Gastroesophageal sphincter (tissue), 4 donors: ENCODE results near the gene VWA7. TPM values are rescaled to one million over a fixed set of nuclear protein-coding genes. Genes with fewer than 3 reads are reported as not detected.

Experiments used
- ATAC-seq: fragments of 150-250 bp; one replicate; pipeline ENCODE4 v1.9.1; 2016; ENCODE audit warnings: mild to moderate bottlenecking, moderate library complexity
- H3K27ac ChIP-seq, 4 donors: fragments of 200-600 bp; sonication (generic) in 3 of 4; 1 replicate in 3 of 4; 2 replicates in 1 of 4; pipeline ENCODE4 v1.5.1; 2016 to 2019
- H3K27me3 ChIP-seq: fragments of 200-600 bp; sonication (generic); one replicate; pipeline ENCODE4 v1.5.1; 2019
- H3K36me3 ChIP-seq, 2 donors: fragments of 200-600 bp; sonication (generic); one replicate each; pipeline ENCODE4 v1.5.1; 2019; ENCODE audit warnings: control low read depth in 1 of 2
- H3K4me1 ChIP-seq, 3 donors: fragments of 200-600 bp; sonication (generic); 1 replicate in 2 of 3; 2 replicates in 1 of 3; pipeline ENCODE4 v1.5.1; 2016 to 2019; ENCODE audit warnings: control low read depth in 2 of 3
- H3K4me3 ChIP-seq, 2 donors: fragments of 200-600 bp; sonication (generic); one replicate each; pipeline ENCODE4 v1.5.1; 2019; ENCODE audit warnings: mild to moderate bottlenecking in 1 of 2, moderate library complexity in 1 of 2
- H3K9me3 ChIP-seq, 3 donors: fragments of 200-600 bp; sonication (generic); one replicate each; pipeline ENCODE4 v1.5.1; 2017 to 2019; ENCODE audit warnings: control low read depth in 2 of 3
- EP300 ChIP-seq: sonication (generic); formaldehyde crosslinking; IDR thresholded peaks from one replicate; pipeline ENCODE4 v1.6.1; 2017; ENCODE audit warnings: antibody characterized with exemption, mild to moderate bottlenecking
- POLR2A ChIP-seq, 2 donors: fragments of 450-650 bp; IDR thresholded peaks; one replicate each; pipeline ENCODE4 v1.6.1; 2017; ENCODE audit warnings: antibody characterized with exemption in 2 of 2, mild to moderate bottlenecking in 2 of 2, moderate library complexity in 1 of 2
- POLR2AphosphoS5 ChIP-seq: sonication (generic); formaldehyde crosslinking; IDR thresholded peaks from one replicate; pipeline ENCODE4 v1.6.1; 2017; ENCODE audit warnings: antibody characterized with exemption
- WGBS, 2 donors: methylation state at CpG; one replicate each; pipeline ENCODE4 v1.1.5; 2018; ENCODE audit warnings: low coverage in 1 of 2; 5-methylcytosine and 5-hydroxymethylcytosine counted together
- total RNA-seq, 4 donors: library from RNA; depleted of rRNA; stranded (reverse); fragments of >200 nt; gene quantifications; one replicate each; pipeline ENCODE4 v1.1.0, GENCODE V29; 2016
- TF ChIP-seq, protein P1 (sequence below), 4 experiments: fragments of 200-600 bp in 2 of 4; fragments of 450-650 bp in 2 of 4; sonication (generic) in 1 of 4; IDR thresholded peaks; one replicate each; pipeline ENCODE4 v1.5.1; 2017 to 2019; ENCODE audit warnings: antibody characterized with exemption in 4 of 4, mild to moderate bottlenecking in 2 of 4, moderate library complexity in 2 of 4

VWA7 gene
- total RNA-seq, 4 donors from 2014 or later: 0.12 to 0.54 (median 0.31) TPM

DNA sequence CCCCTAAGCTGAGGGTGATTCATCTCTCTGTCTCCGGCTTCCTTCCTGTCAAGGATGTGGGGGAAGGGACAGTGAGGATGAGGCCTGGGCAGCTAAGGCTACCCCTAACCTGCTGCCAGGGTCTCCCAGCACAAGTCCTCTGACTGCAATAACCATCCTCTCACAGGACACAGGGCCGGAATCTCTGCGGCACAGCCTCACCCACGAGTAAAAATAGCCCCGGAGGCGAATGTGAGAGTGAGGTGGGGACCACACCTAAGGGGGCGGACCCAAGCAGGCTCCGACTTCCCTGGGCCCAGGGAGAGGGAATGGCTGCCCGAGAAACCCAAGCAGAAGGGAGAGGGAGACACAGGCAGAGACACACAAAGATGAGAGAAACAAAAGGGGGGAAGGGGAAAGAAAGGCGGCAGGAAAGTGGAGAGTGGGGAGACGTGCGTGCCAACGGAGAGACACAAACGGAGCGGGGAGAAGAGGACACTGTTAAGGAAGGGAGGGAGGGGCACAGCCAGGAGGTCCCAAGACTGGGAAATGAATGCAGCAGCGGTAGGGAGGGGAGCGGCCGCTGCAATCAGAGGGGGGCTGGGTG, 42.2 kb downstream of the VWA7 start:
- H3K4me3 ChIP-seq: peak overlapping the region; percentile 61 to 71
- no peaks in the 10 kb centered on the region for H3K27me3 ChIP-seq
- peak overlapping the region; percentile 79 to 93 (median 91) for H3K27ac ChIP-seq
- no peaks in the 10 kb centered on the region for H3K9me3 ChIP-seq
- H3K4me1 ChIP-seq: peaks cover 3 to 81% (median 26%) of the 10 kb centered on the region in 3 donors
- H3K36me3 ChIP-seq: peaks cover 0 to 38% of the 10 kb centered on the region in 2 donors
- no peak for TF ChIP-seq POLR2AphosphoS5
- TF ChIP-seq POLR2A (IDR thresholded peaks at IDR 0.05): peak in 1 of 2 donors; percentile 16
- no peak for TF ChIP-seq EP300
- ATAC-seq: no peak
- 0% methylated on average over 1 to 14 of the region's 18 CpGs for WGBS, 2 donors

DNA sequence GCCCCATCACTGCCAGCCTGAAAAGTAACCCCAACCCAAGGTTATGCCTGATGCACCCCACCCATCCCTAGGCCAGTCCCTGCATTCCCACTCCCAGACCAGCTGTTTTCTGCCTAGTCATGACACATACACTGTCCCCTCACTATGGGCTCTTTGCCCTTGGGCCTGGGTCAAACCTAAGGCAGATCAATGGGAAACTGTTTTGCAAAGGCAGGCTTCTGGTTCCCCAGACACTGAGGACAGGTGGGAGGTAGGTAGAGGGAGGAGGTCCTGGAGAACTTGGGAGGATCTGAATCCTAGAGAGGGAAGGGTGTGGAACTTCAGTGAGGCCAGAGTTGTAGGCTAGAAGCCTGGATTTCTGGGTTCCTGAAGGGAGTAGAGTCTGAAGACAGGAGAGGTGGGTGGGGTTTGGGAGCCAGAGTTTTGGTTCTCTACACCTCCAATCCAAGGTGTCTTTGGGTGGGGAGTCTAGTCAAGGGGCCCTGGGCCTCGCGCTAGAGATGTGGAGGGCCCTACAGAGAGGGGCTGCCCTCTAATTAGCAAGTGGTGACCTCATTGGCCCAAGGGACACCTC, 42.8 kb downstream of the VWA7 start:
- H3K4me1 ChIP-seq: peaks cover 1 to 78% (median 25%) of the 10 kb centered on the region in 3 donors
- H3K27ac ChIP-seq: peak overlapping the region; percentile 79 to 93 (median 91)
- ATAC-seq: no peak
- H3K27me3 ChIP-seq: no peaks in the 10 kb centered on the region
- peak overlapping the region; percentile 61 to 71 for H3K4me3 ChIP-seq
- no peaks in the 10 kb centered on the region for H3K9me3 ChIP-seq
- WGBS, 2 donors: 0 to 10% methylated on average over 2 of the region's 2 CpGs
- peaks cover 0 to 38% of the 10 kb centered on the region in 2 donors for H3K36me3 ChIP-seq
- TF ChIP-seq POLR2AphosphoS5 (no peak), EP300 (no peak), POLR2A (IDR thresholded peaks at IDR 0.05) (no peak)
- TF ChIP-seq, protein P1, sequence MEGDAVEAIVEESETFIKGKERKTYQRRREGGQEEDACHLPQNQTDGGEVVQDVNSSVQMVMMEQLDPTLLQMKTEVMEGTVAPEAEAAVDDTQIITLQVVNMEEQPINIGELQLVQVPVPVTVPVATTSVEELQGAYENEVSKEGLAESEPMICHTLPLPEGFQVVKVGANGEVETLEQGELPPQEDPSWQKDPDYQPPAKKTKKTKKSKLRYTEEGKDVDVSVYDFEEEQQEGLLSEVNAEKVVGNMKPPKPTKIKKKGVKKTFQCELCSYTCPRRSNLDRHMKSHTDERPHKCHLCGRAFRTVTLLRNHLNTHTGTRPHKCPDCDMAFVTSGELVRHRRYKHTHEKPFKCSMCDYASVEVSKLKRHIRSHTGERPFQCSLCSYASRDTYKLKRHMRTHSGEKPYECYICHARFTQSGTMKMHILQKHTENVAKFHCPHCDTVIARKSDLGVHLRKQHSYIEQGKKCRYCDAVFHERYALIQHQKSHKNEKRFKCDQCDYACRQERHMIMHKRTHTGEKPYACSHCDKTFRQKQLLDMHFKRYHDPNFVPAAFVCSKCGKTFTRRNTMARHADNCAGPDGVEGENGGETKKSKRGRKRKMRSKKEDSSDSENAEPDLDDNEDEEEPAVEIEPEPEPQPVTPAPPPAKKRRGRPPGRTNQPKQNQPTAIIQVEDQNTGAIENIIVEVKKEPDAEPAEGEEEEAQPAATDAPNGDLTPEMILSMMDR (IDR thresholded peaks at IDR 0.05): no peak

GRCh38 chr6:31733734-31734133, 43.4 kb downstream of the VWA7 start:
- no peaks in the 10 kb centered on the region for H3K27me3 ChIP-seq
- ATAC-seq: no peak
- H3K27ac ChIP-seq: peak overlapping the region in 3 of 4 donors; percentile 90 to 93 (median 92)
- H3K36me3 ChIP-seq: peaks cover 0 to 38% of the 10 kb centered on the region in 2 donors
- no peak overlapping the region for H3K4me3 ChIP-seq
- peaks cover 0 to 77% (median 24%) of the 10 kb centered on the region in 3 donors for H3K4me1 ChIP-seq
- 58 to 85% methylated on average over 2 of the region's 4 CpGs for WGBS, 2 donors
- TF ChIP-seq POLR2A (IDR thresholded peaks at IDR 0.05) (no peak), POLR2AphosphoS5 (no peak), EP300 (no peak)
- TF ChIP-seq, protein P1 (IDR thresholded peaks at IDR 0.05): no peak
- no peaks in the 10 kb centered on the region for H3K9me3 ChIP-seq

- H3K27ac ChIP-seq: peak overlapping the region in 2 of 4 donors; percentile 20 to 98
- H3K36me3 ChIP-seq: peaks cover 0 to 50% of the 10 kb centered on the region in 2 donors
- 54 to 71% methylated on average over 2 to 3 of the region's 3 CpGs for WGBS, 2 donors
Observed at GRCh38 chr6:31732029-31732428, 45.1 kb downstream of the VWA7 start.

GRCh38 chr6:31730631-31731086, 46.5 kb downstream of the VWA7 start:
- peaks cover 0 to 79% (median 31%) of the 10 kb centered on the region in 3 donors for H3K4me1 ChIP-seq
- peak overlapping the region in 1 of 2 donors; percentile 80 for H3K4me3 ChIP-seq
- TF ChIP-seq POLR2AphosphoS5 (no peak), EP300 (no peak), POLR2A (IDR thresholded peaks at IDR 0.05) (no peak)
- TF ChIP-seq, protein P1 (IDR thresholded peaks at IDR 0.05): no peak
- no peaks in the 10 kb centered on the region for H3K27me3 ChIP-seq
- no peak for ATAC-seq
- WGBS, 2 donors: 84% methylated on average over 4 of the region's 11 CpGs; no CpG with 5 or more reads in 1 of the 2 donors
- no peaks in the 10 kb centered on the region for H3K9me3 ChIP-seq
- peak overlapping the region; percentile 94 to 99 (median 96) for H3K27ac ChIP-seq
- peaks cover 0 to 64% of the 10 kb centered on the region in 2 donors for H3K36me3 ChIP-seq

More at GRCh38 chr6:31732029-31732428, 45.1 kb downstream of the VWA7 start:
- Histone ChIP-seq H3K27me3 (no peaks in the 10 kb centered on the region), H3K4me3 (no peak overlapping the region), H3K9me3 (no peaks in the 10 kb centered on the region), H3K4me1 (peaks cover 0 to 79% (median 35%) of the 10 kb centered on the region in 3 donors)
- no peak for TF ChIP-seq POLR2AphosphoS5
- no peak for TF ChIP-seq EP300
- no peak for TF ChIP-seq POLR2A (IDR thresholded peaks at IDR 0.05)
- TF ChIP-seq, protein P1 (IDR thresholded peaks at IDR 0.05): no peak
- ATAC-seq: no peak
